SK-N-SH (cell line): ENCODE measurements around the gene CCDC47. TPM values are rescaled to one million over a fixed set of nuclear protein-coding genes. Genes with fewer than 3 reads are reported as not detected.

Experiments
- CTCF ChIA-PET: fragments of 300-600, 350-600 bp; formaldehyde crosslinking; extraction: SDS; loops from one replicate; lab custom pipeline; 2021; lab: Yijun Ruan, JAX
- POLR2A ChIA-PET: fragments of 350-600 bp; sonication (Branson Sonifier 250); formaldehyde crosslinking; extraction: SDS; loops from one replicate; lab custom pipeline; 2020; ENCODE audit warnings: antibody characterized with exemption, inconsistent platforms; lab: Yijun Ruan, JAX
- DNase-seq: peaks from one replicate; pipeline ENCODE4 v3.0.0; 2012
- H2AFZ ChIP-seq: fragments of 200-600 bp; sonication (generic); 2 replicates; pipeline ENCODE4 v1.8.1; 2016; ENCODE audit warnings: antibody characterized with exemption, mild to moderate bottlenecking, low read depth
- H3F3A ChIP-seq: fragments of 200-600 bp; sonication (generic); replicated peaks from 2 replicates; pipeline ENCODE3; 2016; ENCODE audit warnings: antibody characterized with exemption, mild to moderate bottlenecking; ENCODE audit not compliant: insufficient read depth
- H3K27ac ChIP-seq, 2 experiments: fragments of 200-500 bp in 1 of 2; fragments of 200-600 bp in 1 of 2; sonication (Bioruptor generic) in 1 of 2; sonication (generic), shearing (Covaris generic) in 1 of 2; 2 replicates each; pipeline versions ENCODE4 v1.5.1 to v1.6.1; 2014 to 2016; ENCODE audit warnings: low read depth in 2 of 2, inconsistent platforms in 1 of 2, low read length in 1 of 2, mild to moderate bottlenecking in 1 of 2, mixed read lengths in 1 of 2
- H3K27me3 ChIP-seq: fragments of 200-600 bp; sonication (generic), shearing (Covaris generic); 2 replicates; pipeline ENCODE4 v1.6.1; 2016; ENCODE audit warnings: mixed run types; ENCODE audit not compliant: insufficient read depth
- H3K36me3 ChIP-seq, 2 experiments: fragments of 200-500 bp in 1 of 2; fragments of 200-600 bp in 1 of 2; sonication (Bioruptor generic) in 1 of 2; sonication (generic) in 1 of 2; replicated peaks in 1 of 2; 2 replicates each; pipeline versions ENCODE3 to v1.5.1; 2014 to 2016; ENCODE audit warnings: low read length in 1 of 2, mild to moderate bottlenecking in 1 of 2; ENCODE audit not compliant: insufficient read depth in 2 of 2, control insufficient read depth in 1 of 2
- H3K4me1 ChIP-seq, 2 experiments: fragments of 200-500 bp in 1 of 2; fragments of 200-600 bp in 1 of 2; sonication (Bioruptor generic) in 1 of 2; sonication (generic), shearing (Covaris generic) in 1 of 2; 2 replicates each; pipeline versions ENCODE4 v1.5.1 to v1.6.1; 2014 to 2016; ENCODE audit warnings: low read depth in 1 of 2, low read length in 1 of 2, mixed run types in 1 of 2; ENCODE audit not compliant: insufficient read depth in 2 of 2, control insufficient read depth in 1 of 2
- H3K4me2 ChIP-seq: fragments of 200-600 bp; sonication (generic), shearing (Covaris generic); 2 replicates; pipeline ENCODE4 v1.6.1; 2017; ENCODE audit warnings: mixed run types
- H3K4me3 ChIP-seq, 2 experiments: fragments of 200-500 bp in 1 of 2; fragments of 200-600 bp in 1 of 2; sonication (Bioruptor generic) in 1 of 2; sonication (generic), shearing (Covaris generic) in 1 of 2; 2 replicates each; pipeline versions ENCODE4 v1.5.1 to v1.8.1; 2014 to 2016; ENCODE audit warnings: low read depth in 2 of 2, inconsistent platforms in 1 of 2, low read length in 1 of 2, mild to moderate bottlenecking in 1 of 2, mixed read lengths in 1 of 2, moderate library complexity in 1 of 2
- H3K79me2 ChIP-seq: fragments of 200-600 bp; sonication (generic); 2 replicates; pipeline ENCODE4 v1.8.1; 2017; ENCODE audit warnings: mild to moderate bottlenecking; ENCODE audit not compliant: insufficient read depth
- H3K9ac ChIP-seq: fragments of 200-600 bp; sonication (generic); 2 replicates; pipeline ENCODE4 v1.6.1; 2017; ENCODE audit warnings: mixed run types
- H3K9me2 ChIP-seq: fragments of 200-600 bp; sonication (generic); 2 replicates; pipeline ENCODE4 v1.6.1; 2017; ENCODE audit warnings: mixed run types
- H3K9me3 ChIP-seq: fragments of 200-600 bp; sonication (generic); 2 replicates; pipeline ENCODE4 v1.6.1; 2017; ENCODE audit warnings: mixed run types, mild to moderate bottlenecking, moderate library complexity
- H4K20me1 ChIP-seq: fragments of 200-600 bp; sonication (generic); 2 replicates; pipeline ENCODE4 v1.6.1; 2017; ENCODE audit warnings: mild to moderate bottlenecking, mixed run types; ENCODE audit not compliant: insufficient read depth
- EP300 ChIP-seq, 2 experiments: IDR thresholded peaks; 2 replicates each; pipeline versions ENCODE4 v1.4.0 to v1.6.1; 2012; ENCODE audit warnings: borderline replicate concordance in 1 of 2, low read depth in 1 of 2, low read length in 1 of 2
- EZH2phosphoT487 ChIP-seq: fragments of 200-600 bp; sonication (generic); IDR thresholded peaks from 2 replicates; pipeline ENCODE4 v1.6.1; 2017; ENCODE audit warnings: low read depth, mixed run types, mild to moderate bottlenecking, antibody characterized with exemption, moderate library complexity, borderline replicate concordance
- FOXJ3 ChIP-seq: sonication (generic); formaldehyde crosslinking; IDR thresholded peaks from 2 replicates; pipeline ENCODE4 v1.5.1; 2020; ENCODE audit warnings: mild to moderate bottlenecking, missing genetic modification reagents
- GABPA ChIP-seq: IDR thresholded peaks from 2 replicates; pipeline ENCODE4 v1.4.0; 2012; ENCODE audit warnings: low read depth, mild to moderate bottlenecking
- IRF3 ChIP-seq: fragments of 150-350 bp; IDR thresholded peaks from 2 replicates; pipeline ENCODE4 v1.6.1; 2016; ENCODE audit warnings: mild to moderate bottlenecking, low read depth, low read length
- MEF2A ChIP-seq: IDR thresholded peaks from 2 replicates; pipeline ENCODE4 v1.4.0; 2012; ENCODE audit warnings: low read depth, borderline replicate concordance
- NRF1 ChIP-seq: IDR thresholded peaks from 2 replicates; pipeline ENCODE4 v1.6.1; 2012; ENCODE audit warnings: low read depth, mild to moderate bottlenecking, low read length
- RFX5 ChIP-seq: IDR thresholded peaks from 2 replicates; pipeline ENCODE4 v1.6.1; 2012; ENCODE audit warnings: mild to moderate bottlenecking, improper control_type of control experiment, low read length
- SIN3A ChIP-seq: IDR thresholded peaks from 2 replicates; pipeline ENCODE4 v1.6.1; 2012; ENCODE audit warnings: low read depth, mild to moderate bottlenecking, low read length, moderate library complexity, borderline replicate concordance
- YY1 ChIP-seq: IDR thresholded peaks from 2 replicates; pipeline ENCODE4 v1.4.0; 2012; ENCODE audit warnings: low read depth, mild to moderate bottlenecking
- WGBS: methylation state at CpG from one replicate; pipeline ENCODE4 v1.1.6; 2017; ENCODE audit warnings: low lambda C conversion rate; 5-methylcytosine and 5-hydroxymethylcytosine counted together
- polyA plus RNA-seq, 3 experiments: library from polyadenylated mRNA; depleted of rRNA; stranded (reverse); fragments of >200 nt; gene quantifications; 2 replicates each; pipeline ENCODE4 v1.2.3, GENCODE V29; 2012
- TF ChIP-seq, protein P1 (sequence below): IDR thresholded peaks from 2 replicates; pipeline ENCODE4 v1.6.1; 2012; ENCODE audit warnings: mild to moderate bottlenecking, low read depth, low read length, moderate library complexity
- TF ChIP-seq, protein P2 (sequence below): IDR thresholded peaks from 2 replicates; pipeline ENCODE4 v1.4.0; 2012; ENCODE audit warnings: low read depth
- TF ChIP-seq, protein P3 (sequence below): fragments of 200-600 bp; sonication (generic); IDR thresholded peaks from 2 replicates; pipeline ENCODE4 v1.6.1; 2017; ENCODE audit warnings: antibody characterized with exemption, mild to moderate bottlenecking, moderate library complexity
- TF ChIP-seq, protein P4 (sequence below): IDR thresholded peaks from 2 replicates; pipeline ENCODE4 v1.4.0; 2012; ENCODE audit warnings: low read depth, borderline replicate concordance

Gene CCDC47
- polyA plus RNA-seq, 1 of the 3 experiments (the other 2 are of a cell fraction), result 76.6 TPM

DNA sequence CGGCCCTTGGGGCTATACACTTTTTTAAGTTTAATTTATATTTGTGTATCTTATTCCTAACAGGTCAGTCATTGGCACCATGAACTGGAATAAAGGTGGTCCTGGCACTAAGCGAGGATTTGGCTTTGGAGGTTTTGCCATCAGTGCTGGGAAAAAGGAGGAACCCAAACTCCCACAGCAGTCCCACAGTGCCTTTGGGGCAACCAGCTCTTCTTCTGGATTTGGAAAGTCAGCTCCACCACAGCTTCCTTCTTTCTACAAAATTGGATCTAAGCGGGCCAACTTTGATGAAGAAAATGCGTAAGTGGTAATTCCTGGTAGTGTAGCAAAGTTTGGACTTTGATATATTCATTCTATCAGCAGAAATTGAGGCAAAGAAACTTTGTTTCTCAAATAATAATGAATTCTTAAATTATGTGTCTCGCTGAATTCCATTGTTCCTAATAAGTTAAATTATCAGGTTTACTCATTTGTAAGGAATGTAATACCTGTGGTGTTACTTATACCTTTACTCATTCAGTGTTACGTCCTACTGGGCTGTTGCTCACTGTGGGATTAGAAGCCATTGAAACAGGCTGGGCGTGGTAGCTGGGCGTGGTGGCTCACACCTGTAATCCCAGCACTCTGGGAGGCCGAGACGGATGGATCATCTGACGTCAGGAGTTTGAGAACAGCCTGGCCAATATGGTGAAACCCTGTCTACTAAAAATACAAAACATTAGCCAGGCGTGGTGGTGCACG lies 13.7 kb upstream of the CCDC47 start:
- no peak for DNase-seq
- WGBS, result 95% methylated on average over 13 of the region's 13 CpGs
- Histone ChIP-seq H3K4me3 (no peak overlapping the region), H3K36me3 (peaks cover 33 to 87% of the 10 kb centered on the region in 2 experiments), H3K79me2 (peaks cover 100% of the 10 kb centered on the region), H3K9ac (no peak overlapping the region), H3K9me2 (no peaks in the 10 kb centered on the region), H3K27ac (no peak overlapping the region), H3K4me2 (no peak overlapping the region), H3K4me1 (peaks cover 0 to 16% of the 10 kb centered on the region in 2 experiments; a peak in 2 of 4 replicates), H3K9me3 (no peaks in the 10 kb centered on the region), H3F3A (peaks cover 20% of the 10 kb centered on the region), H3K27me3 (no peaks in the 10 kb centered on the region), H2AFZ (no peak overlapping the region), H4K20me1 (peaks cover 82% of the 10 kb centered on the region)
- TF ChIP-seq NRF1, result no peak
- TF ChIP-seq SIN3A, result no peak
- no peak for TF ChIP-seq RFX5
- no peak for TF ChIP-seq FOXJ3 (CRISPR knock-in tag)
- TF ChIP-seq IRF3, result no peak
- TF ChIP-seq, protein P1, sequence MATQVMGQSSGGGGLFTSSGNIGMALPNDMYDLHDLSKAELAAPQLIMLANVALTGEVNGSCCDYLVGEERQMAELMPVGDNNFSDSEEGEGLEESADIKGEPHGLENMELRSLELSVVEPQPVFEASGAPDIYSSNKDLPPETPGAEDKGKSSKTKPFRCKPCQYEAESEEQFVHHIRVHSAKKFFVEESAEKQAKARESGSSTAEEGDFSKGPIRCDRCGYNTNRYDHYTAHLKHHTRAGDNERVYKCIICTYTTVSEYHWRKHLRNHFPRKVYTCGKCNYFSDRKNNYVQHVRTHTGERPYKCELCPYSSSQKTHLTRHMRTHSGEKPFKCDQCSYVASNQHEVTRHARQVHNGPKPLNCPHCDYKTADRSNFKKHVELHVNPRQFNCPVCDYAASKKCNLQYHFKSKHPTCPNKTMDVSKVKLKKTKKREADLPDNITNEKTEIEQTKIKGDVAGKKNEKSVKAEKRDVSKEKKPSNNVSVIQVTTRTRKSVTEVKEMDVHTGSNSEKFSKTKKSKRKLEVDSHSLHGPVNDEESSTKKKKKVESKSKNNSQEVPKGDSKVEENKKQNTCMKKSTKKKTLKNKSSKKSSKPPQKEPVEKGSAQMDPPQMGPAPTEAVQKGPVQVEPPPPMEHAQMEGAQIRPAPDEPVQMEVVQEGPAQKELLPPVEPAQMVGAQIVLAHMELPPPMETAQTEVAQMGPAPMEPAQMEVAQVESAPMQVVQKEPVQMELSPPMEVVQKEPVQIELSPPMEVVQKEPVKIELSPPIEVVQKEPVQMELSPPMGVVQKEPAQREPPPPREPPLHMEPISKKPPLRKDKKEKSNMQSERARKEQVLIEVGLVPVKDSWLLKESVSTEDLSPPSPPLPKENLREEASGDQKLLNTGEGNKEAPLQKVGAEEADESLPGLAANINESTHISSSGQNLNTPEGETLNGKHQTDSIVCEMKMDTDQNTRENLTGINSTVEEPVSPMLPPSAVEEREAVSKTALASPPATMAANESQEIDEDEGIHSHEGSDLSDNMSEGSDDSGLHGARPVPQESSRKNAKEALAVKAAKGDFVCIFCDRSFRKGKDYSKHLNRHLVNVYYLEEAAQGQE, result no peak
- TF ChIP-seq EZH2phosphoT487, result no peak
- no peak for TF ChIP-seq YY1
- TF ChIP-seq, protein P2, sequence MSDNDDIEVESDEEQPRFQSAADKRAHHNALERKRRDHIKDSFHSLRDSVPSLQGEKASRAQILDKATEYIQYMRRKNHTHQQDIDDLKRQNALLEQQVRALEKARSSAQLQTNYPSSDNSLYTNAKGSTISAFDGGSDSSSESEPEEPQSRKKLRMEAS, result no peak
- TF ChIP-seq MEF2A, result no peak
- no peak for TF ChIP-seq GABPA
- TF ChIP-seq EP300 (IDR thresholded peaks at IDR 0.05; ENCODE audit: borderline replicate concordance in 1 of 2, low read depth in 1 of 2, low read length in 1 of 2), result no peak
- TF ChIP-seq, protein P3, sequence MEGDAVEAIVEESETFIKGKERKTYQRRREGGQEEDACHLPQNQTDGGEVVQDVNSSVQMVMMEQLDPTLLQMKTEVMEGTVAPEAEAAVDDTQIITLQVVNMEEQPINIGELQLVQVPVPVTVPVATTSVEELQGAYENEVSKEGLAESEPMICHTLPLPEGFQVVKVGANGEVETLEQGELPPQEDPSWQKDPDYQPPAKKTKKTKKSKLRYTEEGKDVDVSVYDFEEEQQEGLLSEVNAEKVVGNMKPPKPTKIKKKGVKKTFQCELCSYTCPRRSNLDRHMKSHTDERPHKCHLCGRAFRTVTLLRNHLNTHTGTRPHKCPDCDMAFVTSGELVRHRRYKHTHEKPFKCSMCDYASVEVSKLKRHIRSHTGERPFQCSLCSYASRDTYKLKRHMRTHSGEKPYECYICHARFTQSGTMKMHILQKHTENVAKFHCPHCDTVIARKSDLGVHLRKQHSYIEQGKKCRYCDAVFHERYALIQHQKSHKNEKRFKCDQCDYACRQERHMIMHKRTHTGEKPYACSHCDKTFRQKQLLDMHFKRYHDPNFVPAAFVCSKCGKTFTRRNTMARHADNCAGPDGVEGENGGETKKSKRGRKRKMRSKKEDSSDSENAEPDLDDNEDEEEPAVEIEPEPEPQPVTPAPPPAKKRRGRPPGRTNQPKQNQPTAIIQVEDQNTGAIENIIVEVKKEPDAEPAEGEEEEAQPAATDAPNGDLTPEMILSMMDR, result no peak
- TF ChIP-seq, protein P4, sequence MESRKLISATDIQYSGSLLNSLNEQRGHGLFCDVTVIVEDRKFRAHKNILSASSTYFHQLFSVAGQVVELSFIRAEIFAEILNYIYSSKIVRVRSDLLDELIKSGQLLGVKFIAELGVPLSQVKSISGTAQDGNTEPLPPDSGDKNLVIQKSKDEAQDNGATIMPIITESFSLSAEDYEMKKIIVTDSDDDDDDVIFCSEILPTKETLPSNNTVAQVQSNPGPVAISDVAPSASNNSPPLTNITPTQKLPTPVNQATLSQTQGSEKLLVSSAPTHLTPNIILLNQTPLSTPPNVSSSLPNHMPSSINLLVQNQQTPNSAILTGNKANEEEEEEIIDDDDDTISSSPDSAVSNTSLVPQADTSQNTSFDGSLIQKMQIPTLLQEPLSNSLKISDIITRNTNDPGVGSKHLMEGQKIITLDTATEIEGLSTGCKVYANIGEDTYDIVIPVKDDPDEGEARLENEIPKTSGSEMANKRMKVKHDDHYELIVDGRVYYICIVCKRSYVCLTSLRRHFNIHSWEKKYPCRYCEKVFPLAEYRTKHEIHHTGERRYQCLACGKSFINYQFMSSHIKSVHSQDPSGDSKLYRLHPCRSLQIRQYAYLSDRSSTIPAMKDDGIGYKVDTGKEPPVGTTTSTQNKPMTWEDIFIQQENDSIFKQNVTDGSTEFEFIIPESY, result no peak
- CTCF ChIA-PET, result interaction anchor here (1.2 to 4.3 kb wide), 4 partner anchors 9 to 47 kb away, joined by 4 to 26 read pairs (median 6); partner anchors contain the start of genes CCDC47 and DDX42
- POLR2A ChIA-PET, result no interaction called here
